ENCODE data around the gene SLC25A33. TPM values are rescaled to one million over a fixed set of nuclear protein-coding genes. Genes with fewer than 3 reads are reported as not detected.

The SLC25A33 gene
- total and polyA plus RNA-seq, 2 of the 8 experiments (the other 6 are each of a cell fraction or from before 2014, with no cell fraction given) = 7.8 to 12.8 TPM

- no peak for TF ChIP-seq NANOG (IDR thresholded peaks at IDR 0.05; ENCODE audit: insufficient read depth, low read depth, low read length, poor library complexity, severe bottlenecking)
- TF ChIP-seq TAF7 (optimal IDR thresholded peaks at IDR 0.05; ENCODE audit: borderline replicate concordance, low read depth, low read length) = no peak
- peak; percentile 55 for TF ChIP-seq POLR2AphosphoS5 (IDR thresholded peaks at IDR 0.05; ENCODE audit: low read depth, low read length)
- peak; percentile 35; the same call in 1 of the 2 replicates for TF ChIP-seq ATF3 (IDR thresholded peaks at IDR 0.05; ENCODE audit: insufficient read depth, low read depth, low read length)
- no peak for TF ChIP-seq RBBP5 (IDR thresholded peaks at IDR 0.05; ENCODE audit: borderline replicate concordance, low read depth, low read length)
- TF ChIP-seq CBX8 (IDR thresholded peaks at IDR 0.05; ENCODE audit: borderline replicate concordance, low read depth, low read length) = no peak
- no peak for TF ChIP-seq SP4 (IDR thresholded peaks at IDR 0.05; ENCODE audit: low read length)
- TF ChIP-seq NRF1 (IDR thresholded peaks at IDR 0.05; ENCODE audit: low read depth, low read length) = peak; percentile 24; the same call in 1 of the 2 replicates
- TF ChIP-seq POU5F1 (IDR thresholded peaks at IDR 0.05; ENCODE audit: low read depth, low read length) = no peak
- TF ChIP-seq SIN3A (conservative IDR thresholded peaks at IDR 0.05 in 1 of 2, IDR thresholded peaks at IDR 0.05 in 1 of 2; ENCODE audit: low read depth in 1 of 2, low read length in 2 of 2) = 0 out of 4 replicates have a peak, but pooled peaks of 1 of the 2 experiments have one; percentile 6
- TF ChIP-seq HDAC2 (IDR thresholded peaks at IDR 0.05; ENCODE audit: borderline replicate concordance in 1 of 2, low read depth in 2 of 2, low read length in 2 of 2) = no peak
- no peak for TF ChIP-seq EP300 (IDR thresholded peaks at IDR 0.05; ENCODE audit: borderline replicate concordance in 1 of 2, low read depth in 2 of 2, low read length in 2 of 2)
- TF ChIP-seq CEBPB (IDR thresholded peaks at IDR 0.05; ENCODE audit: low read depth, low read length) = peak; percentile 14; the same call in 1 of the 2 replicates
- TF ChIP-seq SIX5 (IDR thresholded peaks at IDR 0.05; ENCODE audit: low read depth, low read length) = no peak
- no peak for TF ChIP-seq JUN (IDR thresholded peaks at IDR 0.05; ENCODE audit: low read depth, low read length)
- peak; percentile 84 for TF ChIP-seq MAX (IDR thresholded peaks at IDR 0.05)
- peak; percentile 81; the same call in 1 of the 2 replicates for TF ChIP-seq CHD2 (IDR thresholded peaks at IDR 0.05; ENCODE audit: low read length)
- TF ChIP-seq SUZ12 (IDR thresholded peaks at IDR 0.05; ENCODE audit: low read length) = no peak
- TF ChIP-seq RXRA (IDR thresholded peaks at IDR 0.05; ENCODE audit: insufficient read depth, low read depth, low read length) = no peak
- TF ChIP-seq BACH1 (IDR thresholded peaks at IDR 0.05; ENCODE audit: low read length) = peak; percentile 48; the same call in 1 of the 2 replicates
- peak; percentile 87 to 93 for TF ChIP-seq POLR2A (IDR thresholded peaks at IDR 0.05; ENCODE audit: control extremely low read depth in 1 of 2, low read depth in 2 of 2, low read length in 2 of 2)
- TF ChIP-seq KDM5A (IDR thresholded peaks at IDR 0.05; ENCODE audit: low read length) = no peak
- peak; percentile 79 for TF ChIP-seq PHF8 (conservative IDR thresholded peaks at IDR 0.05; ENCODE audit: low read depth, low read length)
These were observed at the start of gene SLC25A33 (continued) for GRCh38 chr1:9539165-9539828.

Data from H1 (cell line).